GM19372 (cell line): Measurements from ENCODE around the gene HS3ST3B1.

Source experiments
- ATAC-seq: cut with Tn5 transposase; IDR thresholded peaks from one replicate; pipeline ENCODE4 v1.9.1; 2021; ENCODE audit warnings: mild to moderate bottlenecking, low read depth, moderate library complexity; ENCODE audit not compliant: unreplicated experiment

Gene HS3ST3B1

DNA sequence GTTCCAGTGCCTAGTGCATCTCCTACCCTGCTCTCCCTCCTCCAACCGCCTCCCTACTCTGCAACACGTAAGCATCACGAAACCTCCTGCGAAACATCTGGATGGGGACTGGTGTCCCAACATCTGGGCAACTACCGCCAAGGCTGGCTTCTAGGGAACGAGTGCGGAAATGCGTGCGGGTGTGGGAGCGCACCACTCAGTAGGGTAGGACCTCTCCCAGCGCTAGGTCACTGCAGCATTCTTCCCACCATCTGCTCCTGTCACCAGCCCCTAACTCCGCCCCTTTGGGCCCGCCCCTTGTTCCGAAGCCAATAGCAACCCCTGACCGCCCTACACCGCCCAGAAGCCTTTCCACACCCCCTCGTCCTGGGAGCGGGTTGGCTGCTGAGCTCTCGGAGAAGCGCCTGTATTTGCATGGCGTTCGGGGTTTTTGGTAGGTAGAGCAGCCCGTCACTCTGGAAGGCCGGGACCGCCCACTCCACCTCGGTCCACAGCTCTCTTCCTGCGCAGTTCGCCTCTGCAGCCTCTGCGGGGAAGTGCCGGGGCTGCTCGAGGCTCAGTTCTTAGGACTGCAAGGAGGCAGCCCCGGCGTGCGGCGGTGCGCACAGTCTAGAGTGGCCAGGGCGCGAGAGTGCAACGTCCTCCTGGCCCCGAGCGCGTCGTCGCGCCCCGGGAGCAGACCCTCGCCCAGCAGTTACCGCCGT, at the start of gene HS3ST3B1:
Gene HS3ST3B1 (plus strand): TSS at position 507 of the 704 bp plus-strand sequence. CDS start 438 bp downstream, outside the sequence.
- ATAC-seq = peak; percentile 80

DNA sequence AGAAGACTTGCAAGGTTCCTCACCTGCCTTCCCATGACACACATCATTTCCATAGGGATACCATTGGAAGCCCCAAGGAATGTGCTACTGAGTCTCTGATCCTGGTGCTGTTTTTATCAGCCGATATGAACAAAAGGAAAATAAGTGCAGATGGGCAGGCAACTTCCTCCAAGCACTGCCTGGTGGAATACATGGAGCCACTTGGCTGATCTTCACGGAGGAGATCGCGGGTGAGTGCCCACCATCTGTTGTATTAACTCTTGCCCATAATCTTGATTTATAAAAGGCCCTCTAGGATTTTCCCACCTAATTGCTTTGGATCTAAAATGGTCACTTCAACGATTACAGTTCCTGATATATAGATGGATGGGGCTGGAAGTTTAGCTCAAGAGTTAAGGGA, 39.5 kb upstream of the HS3ST3B1 start:
- ATAC-seq = no peak

GRCh38 chr17:14268264-14268663, 32.6 kb upstream of the HS3ST3B1 start:
- ATAC-seq = no peak

GRCh38 chr17:14269473-14269872, 31.4 kb upstream of the HS3ST3B1 start:
- no peak for ATAC-seq

GRCh38 chr17:14270508-14270907, 30.4 kb upstream of the HS3ST3B1 start:
- ATAC-seq = no peak

GRCh38 chr17:14276535-14277250, 24.2 kb upstream of the HS3ST3B1 start:
- ATAC-seq = no peak

DNA sequence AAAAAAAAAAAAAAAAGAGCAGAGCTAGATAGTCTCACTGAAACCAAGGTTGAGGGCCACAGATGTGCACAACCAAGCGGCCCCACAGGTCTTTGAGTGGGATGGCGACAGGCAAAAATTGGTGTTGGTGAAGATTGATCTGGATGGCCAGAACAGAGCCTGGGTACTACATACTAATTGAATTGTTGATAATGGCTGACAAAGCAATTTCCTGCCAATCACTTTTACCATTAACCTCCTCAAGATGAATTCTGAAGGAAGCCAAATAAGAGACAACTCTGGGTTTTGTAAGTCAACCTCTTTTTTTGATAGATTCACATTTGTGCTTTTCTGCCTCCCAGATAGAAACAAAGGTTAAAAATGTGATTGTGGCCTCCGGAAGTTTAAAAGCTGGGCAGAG, 19.4 kb upstream of the HS3ST3B1 start:
- ATAC-seq = no peak

DNA sequence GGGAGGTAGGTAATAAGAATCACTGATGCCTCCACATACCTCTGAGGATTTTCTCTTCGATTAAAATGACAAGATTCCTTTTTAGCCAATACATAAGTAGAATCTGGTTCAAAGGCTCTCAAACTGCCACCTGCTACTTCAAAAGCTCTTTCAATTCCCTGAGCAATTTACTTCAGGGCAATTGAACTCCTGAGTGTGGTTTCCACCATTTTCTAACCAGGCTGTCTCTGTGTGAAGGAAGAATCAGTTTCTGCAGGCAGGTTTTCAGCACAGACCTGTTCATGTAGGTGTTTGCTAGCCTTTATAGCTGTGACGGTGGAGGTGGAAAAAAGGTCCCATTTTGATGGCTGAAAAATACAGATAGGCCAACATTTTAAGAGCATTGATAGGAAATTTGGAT, 18.2 kb upstream of the HS3ST3B1 start:
- no peak for ATAC-seq

DNA sequence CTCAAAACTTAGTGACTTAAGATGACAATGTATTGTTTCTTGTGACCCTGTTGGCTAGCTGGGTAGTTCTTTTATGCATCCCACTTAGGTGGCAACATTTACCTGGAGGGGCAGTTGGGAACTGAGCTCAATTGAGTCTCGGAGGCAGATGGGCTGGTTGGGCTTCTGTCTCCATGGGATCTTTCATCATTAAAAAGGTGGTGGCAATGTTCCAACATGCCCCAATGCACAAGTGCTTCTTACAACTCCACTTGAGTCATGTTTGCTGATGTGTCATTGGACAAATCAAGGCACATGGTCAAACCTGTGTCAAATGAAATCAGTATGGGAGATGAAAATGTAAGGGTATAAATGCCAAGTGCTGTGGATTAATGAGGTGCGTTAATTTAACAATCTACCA, 11.7 kb upstream of the HS3ST3B1 start:
- no peak for ATAC-seq

DNA sequence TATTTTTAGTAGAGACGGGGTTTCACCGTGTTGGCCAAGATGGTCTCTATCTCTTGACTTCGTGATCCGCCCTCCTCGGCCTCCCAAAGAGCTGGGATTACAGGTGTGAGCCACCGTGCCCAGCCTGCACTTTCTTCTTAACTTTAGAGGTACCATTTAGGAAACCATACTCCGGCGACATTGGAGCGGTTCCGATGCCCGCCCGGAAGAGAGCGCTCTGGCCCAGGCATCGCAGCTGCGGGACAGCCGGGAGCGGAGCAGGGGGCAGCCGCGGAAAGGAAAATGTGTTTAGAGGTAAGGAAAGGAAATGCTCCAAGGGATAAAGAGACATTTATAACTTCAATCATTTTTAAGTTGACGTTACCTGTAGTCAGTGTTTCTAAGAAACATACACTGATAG, 6.0 kb upstream of the HS3ST3B1 start:
- no peak for ATAC-seq

GRCh38 chr17:14295676-14296075, 5.2 kb upstream of the HS3ST3B1 start:
- no peak for ATAC-seq

GRCh38 chr17:14296166-14296910, 4.5 kb upstream of the HS3ST3B1 start:
- no peak for ATAC-seq

DNA sequence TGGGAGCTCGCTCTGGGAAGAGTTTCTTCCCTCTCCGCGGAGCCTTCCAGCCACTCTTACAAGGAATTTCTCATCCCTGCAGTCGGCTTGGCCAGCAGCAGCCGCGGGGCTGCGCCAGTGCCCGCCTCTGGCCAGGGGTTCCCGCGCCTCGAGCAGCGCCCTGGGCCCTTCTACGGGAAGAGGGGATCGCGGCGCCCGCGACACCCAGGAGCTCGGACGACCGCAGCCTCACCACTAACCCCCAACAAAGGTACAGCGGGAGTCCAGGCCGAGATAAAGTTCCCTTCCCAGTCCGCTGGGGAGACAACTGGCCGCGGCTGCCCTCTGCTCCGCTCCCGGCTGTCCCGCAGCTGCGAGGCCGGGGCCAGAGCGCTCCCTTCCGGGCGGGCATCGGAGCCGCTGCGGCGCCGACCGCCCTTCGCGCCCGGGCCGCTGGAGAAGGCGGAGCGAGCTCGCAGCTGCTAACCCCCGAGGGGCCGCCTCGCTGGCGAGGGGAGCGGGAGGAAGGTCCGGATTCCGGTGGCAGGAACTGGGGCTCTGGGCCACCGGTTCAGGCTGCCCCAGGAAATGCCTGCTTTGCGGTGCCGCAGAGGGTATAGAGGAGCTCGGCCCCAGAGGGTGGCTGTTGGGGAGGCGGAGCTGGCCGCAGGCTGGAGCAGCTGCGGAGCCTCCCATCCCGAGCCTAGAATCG, 3.6 kb upstream of the HS3ST3B1 start:
- ATAC-seq = no peak

GRCh38 chr17:14298221-14298946, 2.5 kb upstream of the HS3ST3B1 start:
- ATAC-seq = no peak

DNA sequence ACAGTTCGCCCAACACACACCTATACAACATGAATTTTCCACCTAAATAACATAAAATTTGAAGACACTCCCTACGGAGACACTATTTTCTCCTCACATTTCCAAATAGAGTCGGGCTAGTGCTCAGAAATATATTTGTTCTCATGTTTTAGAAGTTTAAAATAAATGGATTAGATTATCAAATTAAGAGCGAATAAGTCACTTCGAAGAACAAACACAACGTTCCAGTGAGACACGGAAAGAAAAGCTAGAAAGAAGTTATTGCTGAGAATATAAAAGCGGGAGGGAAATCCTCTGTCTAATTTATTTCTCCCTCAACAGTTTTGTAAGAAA, 2.0 kb upstream of the HS3ST3B1 start:
- no peak for ATAC-seq

- no peak for ATAC-seq
Observed at GRCh38 chr17:14299280-14300141, 1.4 kb upstream of the HS3ST3B1 start.

DNA sequence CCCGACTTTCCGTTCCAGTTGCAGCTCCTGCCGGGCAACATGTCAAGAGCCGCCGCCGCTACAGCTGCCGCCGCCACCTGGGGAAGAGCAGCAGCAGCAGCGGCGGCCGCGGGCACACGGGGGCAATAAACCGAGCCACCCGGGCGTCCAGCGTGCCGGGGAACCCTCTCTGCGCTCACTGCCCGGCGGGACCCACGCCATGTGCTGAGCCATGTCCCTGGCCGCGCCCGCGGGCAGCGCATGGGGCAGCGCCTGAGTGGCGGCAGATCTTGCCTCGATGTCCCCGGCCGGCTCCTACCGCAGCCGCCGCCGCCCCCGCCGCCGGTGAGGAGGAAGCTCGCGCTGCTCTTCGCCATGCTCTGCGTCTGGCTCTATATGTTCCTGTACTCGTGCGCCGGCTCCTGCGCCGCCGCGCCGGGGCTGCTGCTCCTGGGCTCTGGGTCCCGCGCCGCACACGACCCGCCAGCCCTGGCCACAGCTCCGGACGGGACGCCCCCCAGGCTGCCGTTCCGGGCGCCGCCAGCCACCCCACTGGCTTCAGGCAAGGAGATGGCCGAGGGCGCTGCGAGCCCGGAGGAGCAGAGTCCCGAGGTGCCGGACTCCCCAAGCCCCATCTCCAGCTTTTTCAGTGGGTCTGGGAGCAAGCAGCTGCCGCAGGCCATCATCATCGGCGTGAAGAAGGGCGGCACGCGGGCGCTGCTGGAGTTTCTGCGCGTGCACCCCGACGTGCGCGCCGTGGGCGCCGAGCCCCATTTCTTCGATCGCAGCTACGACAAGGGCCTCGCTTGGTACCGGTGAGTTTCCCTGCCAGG, 604 bp downstream of the HS3ST3B1 start:
- peak; percentile 8 for ATAC-seq

GRCh38 chr17:14302091-14302430, 1.2 kb downstream of the HS3ST3B1 start:
- ATAC-seq = no peak
